ENCODE measurements around the gene WDR45. TPM values are rescaled to one million over a fixed set of nuclear protein-coding genes. Genes with fewer than 3 reads are reported as not detected.

Gene WDR45
- 10 to 100 TPM; 44.3 to 47.8 TPM for total RNA-seq

GRCh38 chrX:49079489-49080428, at the start of gene WDR45:
Gene WDR45, minus strand, starts transcription at chrX:49079887. Its CDS starts 1,792 bp downstream, at chrX:49078095.

GRCh38 chrX:49073601-49074575, 5.8 kb downstream of the WDR45 start, which contains the start of gene PRAF2:
Gene PRAF2, minus strand, starts transcription at chrX:49074002. Its CDS starts 15 bp downstream, at chrX:49073987.

GRCh38 chrX:49058794-49059193, 20.9 kb downstream of the WDR45 start, which contains the start of gene CCDC120:
Gene CCDC120, plus strand, starts transcription at chrX:49058999. Its CDS starts 3,043 bp downstream, at chrX:49062042.

DNA sequence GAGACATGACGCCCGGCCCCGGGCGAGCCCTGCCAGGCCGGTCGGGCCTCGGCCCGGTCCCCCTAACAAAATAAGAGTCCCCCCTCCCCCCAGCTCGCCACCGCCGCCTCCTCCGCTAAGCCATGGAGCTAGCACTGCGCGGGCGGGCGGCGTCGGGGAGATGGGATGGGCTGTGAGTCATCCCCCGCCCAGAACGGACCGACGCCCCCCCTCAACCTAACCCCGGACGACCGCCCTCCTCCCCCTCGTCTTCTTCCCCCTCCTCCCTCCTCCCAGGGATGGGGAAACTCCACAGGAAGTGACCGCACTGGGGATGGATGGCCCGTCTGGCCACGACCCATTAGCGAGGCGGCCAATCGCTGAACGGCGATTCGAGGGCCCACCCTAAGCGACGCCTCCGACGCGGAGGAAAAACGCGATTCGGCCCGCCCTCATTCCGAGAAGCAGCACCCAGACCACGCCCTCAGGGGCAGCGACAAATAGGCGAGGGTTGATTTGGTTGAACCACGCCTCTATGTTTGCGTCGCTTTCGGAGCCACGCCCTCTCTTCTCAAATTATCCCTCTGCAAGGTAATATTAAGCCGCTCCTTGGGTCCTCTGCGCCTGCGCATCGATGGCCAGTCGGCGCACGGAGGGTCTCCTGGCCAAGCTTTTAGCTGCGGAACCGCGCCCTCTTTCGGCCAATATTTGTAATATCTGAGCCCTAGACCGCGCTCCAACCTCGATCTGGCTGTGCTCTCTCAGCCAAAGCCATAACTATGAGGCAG, 36.3 kb downstream of the WDR45 start, which contains the start of gene TFE3:
Gene TFE3, minus strand, starts transcription at position 138 of the 767 bp plus-strand sequence. Its CDS starts 131 bp downstream, at position 7.

Small RNA genes lying within 50 kb of the gene (small RNA-seq; reads per million reads assigned to genes)
- 0 to 0.04 reads per million in 2 donors for gene RNU4-52P

Other genes starting within 250 kb of the WDR45 start
- gene PCSK1N, start 244.3 kb downstream of the WDR45 start, total RNA-seq: under 1 TPM in 1 of 2 donors, not detected in 1; 0.69 TPM
- 10 to 100 TPM; 20.0 to 44.6 TPM for gene TIMM17B, start 182.1 kb downstream of the WDR45 start, total RNA-seq
- 10 to 100 TPM; 28.9 to 36.6 TPM for gene PQBP1, start 182.0 kb downstream of the WDR45 start, total RNA-seq
- 10 to 100 TPM; 15.1 to 15.3 TPM for gene SLC35A2, start 168.2 kb downstream of the WDR45 start, total RNA-seq
- 10 to 100 TPM; 12.0 to 17.9 TPM for gene PIM2, start 160.9 kb downstream of the WDR45 start, total RNA-seq
- 10 to 100 TPM; 24.0 to 28.9 TPM for gene OTUD5, start 122.3 kb downstream of the WDR45 start, total RNA-seq
- gene KCND1, start 108.0 kb downstream of the WDR45 start, total RNA-seq: under 1 TPM; 0.34 to 1.00 TPM
- 10 to 100 TPM; 13.4 to 16.3 TPM for gene GRIPAP1, start 77.6 kb downstream of the WDR45 start, total RNA-seq
- 10 to 100 TPM; 24.1 to 25.3 TPM for gene TFE3, start 36.5 kb downstream of the WDR45 start, total RNA-seq
- 1 to 10 TPM in 1 of 2 donors, under 1 TPM in 1; 0.69 to 1.3 TPM for gene CCDC120, start 20.9 kb downstream of the WDR45 start, total RNA-seq
- 1 to 10 TPM; 7.7 to 7.9 TPM for gene PRAF2, start 5.9 kb downstream of the WDR45 start, total RNA-seq
- 10 to 100 TPM; 12.7 to 16.0 TPM for gene GPKOW, start 43.8 kb upstream of the WDR45 start, total RNA-seq
- 1 to 10 TPM; 1.7 to 3.1 TPM for gene MAGIX, start 82.9 kb upstream of the WDR45 start, total RNA-seq
- gene PLP2, start 92.0 kb upstream of the WDR45 start, total RNA-seq: 10 to 100 TPM; 28.9 to 57.6 TPM
- 1 to 10 TPM; 5.0 to 9.6 TPM for gene PRICKLE3, start 106.5 kb upstream of the WDR45 start, total RNA-seq
- 1 to 10 TPM; 1.3 to 2.1 TPM for gene SYP, start 120.3 kb upstream of the WDR45 start, total RNA-seq
- gene CACNA1F, start 153.5 kb upstream of the WDR45 start, total RNA-seq: under 1 TPM in 1 of 2 donors, not detected in 1; under 0.01 TPM
- gene CCDC22, start 155.6 kb upstream of the WDR45 start, total RNA-seq: 10 to 100 TPM; 16.0 to 18.6 TPM
- under 1 TPM in 1 of 2 donors, not detected in 1; 0.34 TPM for gene FOXP3, start 184.8 kb upstream of the WDR45 start, total RNA-seq
- gene PPP1R3F, start 189.9 kb upstream of the WDR45 start, total RNA-seq: 1 to 10 TPM; 6.9 to 7.3 TPM
- not detected for gene GAGE10, start 223.8 kb upstream of the WDR45 start, total RNA-seq
- not detected for gene GAGE12J, start 242.2 kb upstream of the WDR45 start, total RNA-seq